GM12892 (cell line): ENCODE results near the gene GOSR2.

Source experiments
- POLR2A ChIP-seq: IDR thresholded peaks from 2 replicates; pipeline ENCODE4 v1.6.1; 2011; ENCODE audit warnings: low read depth, low read length, control low read depth
- POLR2AphosphoS5 ChIP-seq: IDR thresholded peaks from 2 replicates; pipeline ENCODE4 v1.6.1; 2011; ENCODE audit warnings: low read depth, low read length, control low read depth

- TF ChIP-seq POLR2A = no peak
- no peak for TF ChIP-seq POLR2AphosphoS5
Measured at GRCh38 chr17:46903762-46904672, 18.9 kb upstream of the GOSR2 start.
